ENCODE measurements around the gene HADHB. TPM values are rescaled to one million over a fixed set of nuclear protein-coding genes. Genes with fewer than 3 reads are reported as not detected.

The HADHB gene
- total RNA-seq, 1 experiment from 2014 or later: 65.5 TPM

DNA sequence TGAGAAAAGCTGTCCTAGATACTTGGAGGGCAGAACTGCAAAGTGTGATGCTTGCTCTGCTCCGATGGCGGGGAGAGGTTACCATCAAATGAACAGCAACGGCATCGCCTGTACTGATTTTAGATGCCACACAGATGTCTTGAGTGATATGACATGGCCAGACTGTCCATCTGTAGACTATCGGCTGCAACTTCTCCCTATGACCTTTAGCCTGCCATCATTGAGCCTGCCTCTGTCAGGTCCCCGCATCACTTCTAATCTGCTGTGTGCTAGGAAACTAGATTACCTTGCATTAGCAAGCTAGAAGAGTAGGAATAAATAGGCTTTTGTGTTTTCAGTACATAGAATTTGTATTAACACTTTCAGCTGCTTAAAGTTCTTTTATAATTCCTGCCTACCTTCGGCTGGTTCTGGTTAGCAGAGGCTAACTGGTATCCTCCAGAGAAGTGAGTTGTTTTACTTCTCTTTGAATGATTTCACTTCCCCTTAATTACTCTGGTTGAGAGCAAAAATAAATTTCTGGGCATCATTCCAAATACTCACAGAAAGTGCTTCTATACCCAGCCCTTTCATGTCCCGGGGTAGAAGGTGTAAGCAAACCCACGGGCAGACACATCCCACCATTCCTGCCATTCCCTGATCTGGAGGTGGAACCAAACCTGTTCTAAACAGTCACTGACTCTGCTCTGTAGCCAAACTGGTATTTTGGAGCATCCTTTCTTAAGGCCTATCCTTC lies 47.9 kb upstream of the HADHB start:
- Histone ChIP-seq H4K20me1 (ENCODE audit: insufficient read depth) (no peaks in the 10 kb centered on the region), H3K79me2 (ENCODE audit: insufficient read depth, low read length) (no peaks in the 10 kb centered on the region), H3K9me3 (ENCODE audit: control insufficient read depth in 1 of 2, insufficient read depth in 1 of 2, low read depth in 1 of 2, low read length in 2 of 2) (no peaks in the 10 kb centered on the region), H3K9me2 (ENCODE audit: insufficient read depth) (no peaks in the 10 kb centered on the region), H3K36me3 (ENCODE audit: control insufficient read depth in 1 of 2, insufficient read depth in 2 of 2, low read length in 2 of 2) (peaks cover 29 to 41% of the 10 kb centered on the region in 2 experiments; a peak in 3 of 4 replicates), H3K27me3 (ENCODE audit: insufficient read depth, low read length) (no peaks in the 10 kb centered on the region), H3K4me3 (replicated peaks in 1 of 2; ENCODE audit: low read depth in 1 of 2, low read length in 2 of 2) (no peak overlapping the region), H3K9ac (ENCODE audit: low read length) (no peak overlapping the region), H3K4me2 (ENCODE audit: low read length) (no peak overlapping the region), H3K27ac (ENCODE audit: low read depth, low read length) (no peak overlapping the region), H2AFZ (ENCODE audit: low read depth, low read length, poor library complexity, severe bottlenecking) (no peak overlapping the region), H3K4me1 (ENCODE audit: control insufficient read depth in 1 of 2, insufficient read depth in 2 of 2, low read length in 2 of 2) (no peaks in the 10 kb centered on the region)
- DNase-seq (ENCODE audit: low read depth, low spot score) (no peak), ATAC-seq (no peak)
- no TSS peak for BruUV-seq (replicated peaks)
- no peak for TF ChIP-seq SP1 (IDR thresholded peaks at IDR 0.05; ENCODE audit: low read depth)
- no peak for TF ChIP-seq SIN3A (IDR thresholded peaks at IDR 0.05; ENCODE audit: low read depth)
- TF ChIP-seq EGR1 (IDR thresholded peaks at IDR 0.05; ENCODE audit: low read depth): no peak
- TF ChIP-seq, protein P1, sequence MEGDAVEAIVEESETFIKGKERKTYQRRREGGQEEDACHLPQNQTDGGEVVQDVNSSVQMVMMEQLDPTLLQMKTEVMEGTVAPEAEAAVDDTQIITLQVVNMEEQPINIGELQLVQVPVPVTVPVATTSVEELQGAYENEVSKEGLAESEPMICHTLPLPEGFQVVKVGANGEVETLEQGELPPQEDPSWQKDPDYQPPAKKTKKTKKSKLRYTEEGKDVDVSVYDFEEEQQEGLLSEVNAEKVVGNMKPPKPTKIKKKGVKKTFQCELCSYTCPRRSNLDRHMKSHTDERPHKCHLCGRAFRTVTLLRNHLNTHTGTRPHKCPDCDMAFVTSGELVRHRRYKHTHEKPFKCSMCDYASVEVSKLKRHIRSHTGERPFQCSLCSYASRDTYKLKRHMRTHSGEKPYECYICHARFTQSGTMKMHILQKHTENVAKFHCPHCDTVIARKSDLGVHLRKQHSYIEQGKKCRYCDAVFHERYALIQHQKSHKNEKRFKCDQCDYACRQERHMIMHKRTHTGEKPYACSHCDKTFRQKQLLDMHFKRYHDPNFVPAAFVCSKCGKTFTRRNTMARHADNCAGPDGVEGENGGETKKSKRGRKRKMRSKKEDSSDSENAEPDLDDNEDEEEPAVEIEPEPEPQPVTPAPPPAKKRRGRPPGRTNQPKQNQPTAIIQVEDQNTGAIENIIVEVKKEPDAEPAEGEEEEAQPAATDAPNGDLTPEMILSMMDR (IDR thresholded peaks at IDR 0.05 in 2 of 3, conservative IDR thresholded peaks at IDR 0.05 in 1 of 3; ENCODE audit: borderline replicate concordance in 1 of 3, insufficient read depth in 1 of 3, low read depth in 2 of 3, low read length in 2 of 3): no peak
- no peak for TF ChIP-seq RAD21 (IDR thresholded peaks at IDR 0.05; ENCODE audit: low read depth)
- intact Hi-C loops (cut with micrococcal nuclease): no loop called here
- ChIA-PET RAD21 (ENCODE audit: low non-redundant PET in 1 of 2, low total read pairs in 2 of 2, uncharacterized antibody in 2 of 2, unreplicated experiment in 2 of 2) (no interaction called here), POLR2A (no interaction called here), CTCF (no interaction called here)

DNA sequence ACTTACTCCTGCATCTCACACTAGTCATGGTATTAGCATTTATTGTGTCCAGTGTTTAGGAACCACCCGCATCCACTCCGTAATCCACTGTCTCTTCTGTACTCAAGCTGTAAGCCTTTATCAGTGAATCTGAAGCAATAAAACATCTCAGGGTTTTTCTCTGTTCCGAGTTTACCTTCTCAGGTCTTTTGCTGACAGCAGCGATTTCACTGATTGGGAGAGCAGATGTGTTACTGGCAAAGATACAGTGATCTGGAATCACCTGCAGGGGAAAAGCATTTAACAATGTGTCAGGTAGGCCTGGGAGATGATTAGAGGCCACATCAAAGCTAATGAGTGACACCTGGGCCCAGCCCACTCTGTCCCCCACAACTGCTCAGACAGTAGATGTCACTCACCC lies 47.2 kb upstream of the HADHB start:
- ATAC-seq: no peak
- no peak overlapping the region for H3K27ac ChIP-seq (ENCODE audit: low read depth, low read length)
- ChIA-PET CTCF (no interaction called here), POLR2A (no interaction called here), RAD21 (ENCODE audit: low non-redundant PET in 1 of 2, low total read pairs in 2 of 2, uncharacterized antibody in 2 of 2, unreplicated experiment in 2 of 2) (no interaction called here)
- no peaks in the 10 kb centered on the region for H3K27me3 ChIP-seq (ENCODE audit: insufficient read depth, low read length)
- H3K4me2 ChIP-seq (ENCODE audit: low read length): no peak overlapping the region
- H4K20me1 ChIP-seq (ENCODE audit: insufficient read depth): no peaks in the 10 kb centered on the region
- H3K9ac ChIP-seq (ENCODE audit: low read length): no peak overlapping the region
- H2AFZ ChIP-seq (ENCODE audit: low read depth, low read length, poor library complexity, severe bottlenecking): no peak overlapping the region
- H3K4me1 ChIP-seq (ENCODE audit: control insufficient read depth in 1 of 2, insufficient read depth in 2 of 2, low read length in 2 of 2): no peaks in the 10 kb centered on the region
- intact Hi-C loops (cut with micrococcal nuclease): no loop called here
- no peaks in the 10 kb centered on the region for H3K9me2 ChIP-seq (ENCODE audit: insufficient read depth)
- H3K79me2 ChIP-seq (ENCODE audit: insufficient read depth, low read length): no peaks in the 10 kb centered on the region
- DNase-seq (ENCODE audit: low read depth, low spot score): no peak
- peaks cover 33 to 41% of the 10 kb centered on the region in 2 experiments; a peak in 3 of 4 replicates for H3K36me3 ChIP-seq (ENCODE audit: control insufficient read depth in 1 of 2, insufficient read depth in 2 of 2, low read length in 2 of 2)
- H3K9me3 ChIP-seq (ENCODE audit: control insufficient read depth in 1 of 2, insufficient read depth in 1 of 2, low read depth in 1 of 2, low read length in 2 of 2): no peaks in the 10 kb centered on the region
- no TSS peak for BruUV-seq (replicated peaks)
- H3K4me3 ChIP-seq (replicated peaks in 1 of 2; ENCODE audit: low read depth in 1 of 2, low read length in 2 of 2): no peak overlapping the region
- TF ChIP-seq EZH2phosphoT487 (IDR thresholded peaks at IDR 0.05; ENCODE audit: borderline replicate concordance): no peak
- TF ChIP-seq, protein P1 (IDR thresholded peaks at IDR 0.05 in 2 of 3, conservative IDR thresholded peaks at IDR 0.05 in 1 of 3; ENCODE audit: borderline replicate concordance in 1 of 3, insufficient read depth in 1 of 3, low read depth in 2 of 3, low read length in 2 of 3): no peak
- no peak for TF ChIP-seq FOSL1 (IDR thresholded peaks at IDR 0.05; ENCODE audit: low read depth)
- TF ChIP-seq POLR2A (IDR thresholded peaks at IDR 0.05; ENCODE audit: borderline replicate concordance, extremely low read depth, insufficient read depth, insufficient read length): no peak
- no peak for TF ChIP-seq ZNF274 (IDR thresholded peaks at IDR 0.05; ENCODE audit: low read depth, low read length)
- TF ChIP-seq EZH2 (IDR thresholded peaks at IDR 0.05): no peak
- no peak for TF ChIP-seq SIN3A (IDR thresholded peaks at IDR 0.05; ENCODE audit: low read depth)
- TF ChIP-seq SP1 (IDR thresholded peaks at IDR 0.05; ENCODE audit: low read depth): no peak
- TF ChIP-seq, protein P2, sequence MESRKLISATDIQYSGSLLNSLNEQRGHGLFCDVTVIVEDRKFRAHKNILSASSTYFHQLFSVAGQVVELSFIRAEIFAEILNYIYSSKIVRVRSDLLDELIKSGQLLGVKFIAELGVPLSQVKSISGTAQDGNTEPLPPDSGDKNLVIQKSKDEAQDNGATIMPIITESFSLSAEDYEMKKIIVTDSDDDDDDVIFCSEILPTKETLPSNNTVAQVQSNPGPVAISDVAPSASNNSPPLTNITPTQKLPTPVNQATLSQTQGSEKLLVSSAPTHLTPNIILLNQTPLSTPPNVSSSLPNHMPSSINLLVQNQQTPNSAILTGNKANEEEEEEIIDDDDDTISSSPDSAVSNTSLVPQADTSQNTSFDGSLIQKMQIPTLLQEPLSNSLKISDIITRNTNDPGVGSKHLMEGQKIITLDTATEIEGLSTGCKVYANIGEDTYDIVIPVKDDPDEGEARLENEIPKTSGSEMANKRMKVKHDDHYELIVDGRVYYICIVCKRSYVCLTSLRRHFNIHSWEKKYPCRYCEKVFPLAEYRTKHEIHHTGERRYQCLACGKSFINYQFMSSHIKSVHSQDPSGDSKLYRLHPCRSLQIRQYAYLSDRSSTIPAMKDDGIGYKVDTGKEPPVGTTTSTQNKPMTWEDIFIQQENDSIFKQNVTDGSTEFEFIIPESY (IDR thresholded peaks at IDR 0.05; ENCODE audit: extremely low read depth, insufficient replicate concordance, low read length): no peak
- TF ChIP-seq EGR1 (IDR thresholded peaks at IDR 0.05; ENCODE audit: low read depth): no peak
- no peak for TF ChIP-seq CEBPB (IDR thresholded peaks at IDR 0.05; ENCODE audit: low read depth)
- no peak for TF ChIP-seq ELF1 (IDR thresholded peaks at IDR 0.05; ENCODE audit: borderline replicate concordance, low read depth)

All from HCT116 (cell line).